Measurements from ENCODE around the gene ATG16L1. TPM values are rescaled to one million over a fixed set of nuclear protein-coding genes. Genes with fewer than 3 reads are reported as not detected.
"Not testable (repeated sequence)": the region's sequence is repeated elsewhere in the genome, so short reads cannot be mapped to it uniquely, and the experiment has no call there.

ATG16L1 gene
- total and polyA plus RNA-seq, 2 of the 4 experiments (the other 2 are of a cell fraction), result 20.0 to 26.2 TPM

- ChIA-PET CTCF (no interaction called here), POLR2A (ENCODE audit: unreplicated experiment) (no interaction called here)
- no peak overlapping the region for H3K4me2 ChIP-seq (ENCODE audit: low read depth, low read length)
- no peaks in the 10 kb centered on the region for H3K4me1 ChIP-seq (ENCODE audit: control insufficient read depth, insufficient read depth, low read length)
- H3K9ac ChIP-seq (ENCODE audit: low read depth, low read length), result no peak overlapping the region
- TF ChIP-seq ELK1 (IDR thresholded peaks at IDR 0.05; ENCODE audit: borderline replicate concordance, low read depth, low read length), result no peak
- no peak for TF ChIP-seq MAFK (IDR thresholded peaks at IDR 0.05; ENCODE audit: low read depth, low read length)
- TF ChIP-seq RFX5 (IDR thresholded peaks at IDR 0.05; ENCODE audit: low read depth, low read length), result no peak
- TF ChIP-seq BHLHE40 (IDR thresholded peaks at IDR 0.05; ENCODE audit: low read depth, low read length), result no peak
- no peak for TF ChIP-seq NFE2L2 (IDR thresholded peaks at IDR 0.05; ENCODE audit: low read depth, low read length)
- H2BK5ac ChIP-seq (ENCODE audit: low read depth, low read length, poor library complexity, severe bottlenecking), result no peak overlapping the region
- intact Hi-C loops (cut with micrococcal nuclease), result no loop called here
- no peak overlapping the region for H3K56ac ChIP-seq (ENCODE audit: extremely low read depth, insufficient read depth, low read length)
- no peak overlapping the region for H4K8ac ChIP-seq (ENCODE audit: low read depth in 2 of 2, low read length in 2 of 2)
- no peaks in the 10 kb centered on the region for H3K79me1 ChIP-seq (ENCODE audit: low read depth in 1 of 2, low read length in 2 of 2)
- H4K5ac ChIP-seq (ENCODE audit: low read depth, low read length), result no peak overlapping the region
- no peak overlapping the region for H3K4me3 ChIP-seq (ENCODE audit: insufficient read depth, low read depth, low read length)
- no CpG with 5 or more reads among the region's 11 CpGs for WGBS, 2 experiments (ENCODE audit: extremely low coverage in 2 of 2, insufficient read length in 1 of 2)
- no peak overlapping the region for H2BK120ac ChIP-seq (ENCODE audit: low read depth, low read length)
- no peak overlapping the region for H2AK5ac ChIP-seq (ENCODE audit: low read depth, low read length)
- H3K27ac ChIP-seq (ENCODE audit: insufficient read depth, low read length), result no peak overlapping the region
- in situ Hi-C loops (cut with MboI; ENCODE audit: low sequenced_read_pairs), result no loop called here
- H2BK20ac ChIP-seq (ENCODE audit: low read depth, low read length), result no peak overlapping the region
- dilution Hi-C loops (cut with HindIII; ENCODE audit: low sequenced_read_pairs, unreplicated experiment), result no loop called here
- no peak overlapping the region for H3K23ac ChIP-seq (ENCODE audit: low read depth, low read length)
- ATAC-seq (ENCODE audit: low read depth) (no peak), DNase-seq (no peak)
- no peaks in the 10 kb centered on the region for H3K36me3 ChIP-seq (ENCODE audit: control insufficient read depth, insufficient read depth, low read length)
- no peaks in the 10 kb centered on the region for H3K9me3 ChIP-seq (ENCODE audit: control insufficient read depth, insufficient read depth, low read length)
- no peak overlapping the region for H2AK9ac ChIP-seq (replicated peaks; ENCODE audit: low read depth, low read length, poor library complexity)
- H3K14ac ChIP-seq (replicated peaks; ENCODE audit: low read depth, low read length), result no peak overlapping the region
- H2AFZ ChIP-seq (replicated peaks; ENCODE audit: low read length, poor library complexity), result peak overlapping the region; percentile 43
- H3K18ac ChIP-seq (ENCODE audit: low read depth, low read length), result no peak overlapping the region
- H3K27me3 ChIP-seq (ENCODE audit: control insufficient read depth, insufficient read depth, low read length), result peaks cover 39% of the 10 kb centered on the region
- H4K20me1 ChIP-seq (ENCODE audit: insufficient read depth, low read length), result no peaks in the 10 kb centered on the region
- no peaks in the 10 kb centered on the region for H3K9me1 ChIP-seq (ENCODE audit: insufficient read depth, low read length)
- no peak overlapping the region for H3K4ac ChIP-seq (ENCODE audit: low read depth, low read length)
- no peak overlapping the region for H4K91ac ChIP-seq (ENCODE audit: insufficient read depth, low read depth, low read length)
- no peak overlapping the region for H2BK15ac ChIP-seq (ENCODE audit: low read depth, low read length)
- BruUV-seq (replicated peaks), result no TSS peak
These were observed 83.4 kb downstream of the ATG16L1 start for GRCh38 chr2:233334915-233335314.

- 65% methylated on average over 4 of the region's 13 CpGs; no CpG with 5 or more reads in 1 of the 2 experiments for WGBS, 2 experiments (ENCODE audit: extremely low coverage in 2 of 2, insufficient read length in 1 of 2)
- H4K5ac ChIP-seq (ENCODE audit: low read depth, low read length); H3K4me3 ChIP-seq (ENCODE audit: insufficient read depth, low read depth, low read length); H2BK20ac ChIP-seq (ENCODE audit: low read depth, low read length); H3K9me3 ChIP-seq (ENCODE audit: control insufficient read depth, insufficient read depth, low read length); H2AFZ ChIP-seq (replicated peaks; ENCODE audit: low read length, poor library complexity); POLR2A ChIA-PET (ENCODE audit: unreplicated experiment); H3K9me1 ChIP-seq (ENCODE audit: insufficient read depth, low read length); CTCF ChIA-PET; ATAC-seq (ENCODE audit: low read depth); BruUV-seq (replicated peaks); intact Hi-C loops (cut with micrococcal nuclease); H3K36me3 ChIP-seq (ENCODE audit: control insufficient read depth, insufficient read depth, low read length); H4K8ac ChIP-seq (ENCODE audit: low read depth in 2 of 2, low read length in 2 of 2); H3K56ac ChIP-seq (ENCODE audit: extremely low read depth, insufficient read depth, low read length); H3K18ac ChIP-seq (ENCODE audit: low read depth, low read length); in situ Hi-C loops (cut with MboI; ENCODE audit: low sequenced_read_pairs); H2AK9ac ChIP-seq (replicated peaks; ENCODE audit: low read depth, low read length, poor library complexity); H4K20me1 ChIP-seq (ENCODE audit: insufficient read depth, low read length); H3K9ac ChIP-seq (ENCODE audit: low read depth, low read length); H3K4me1 ChIP-seq (ENCODE audit: control insufficient read depth, insufficient read depth, low read length); dilution Hi-C loops (cut with HindIII; ENCODE audit: low sequenced_read_pairs, unreplicated experiment); DNase-seq; H3K4me2 ChIP-seq (ENCODE audit: low read depth, low read length); H3K23ac ChIP-seq (ENCODE audit: low read depth, low read length); H2BK15ac ChIP-seq (ENCODE audit: low read depth, low read length); H2BK120ac ChIP-seq (ENCODE audit: low read depth, low read length); H2AK5ac ChIP-seq (ENCODE audit: low read depth, low read length); H2BK5ac ChIP-seq (ENCODE audit: low read depth, low read length, poor library complexity, severe bottlenecking); H4K91ac ChIP-seq (ENCODE audit: insufficient read depth, low read depth, low read length); H3K4ac ChIP-seq (ENCODE audit: low read depth, low read length); H3K14ac ChIP-seq (replicated peaks; ENCODE audit: low read depth, low read length); H3K79me1 ChIP-seq (ENCODE audit: low read depth in 1 of 2, low read length in 2 of 2); H3K27ac ChIP-seq (ENCODE audit: insufficient read depth, low read length): not testable (repeated sequence)
- peaks cover 39% of the 10 kb centered on the region for H3K27me3 ChIP-seq (ENCODE audit: control insufficient read depth, insufficient read depth, low read length)
These were observed 84.6 kb downstream of the ATG16L1 start for GRCh38 chr2:233336091-233336490.

All from IMR-90 (cell line).